HepG2 (cell line): ENCODE measurements around the gene LRRC45. TPM values are rescaled to one million over a fixed set of nuclear protein-coding genes. Genes with fewer than 3 reads are reported as not detected.

Experiments
- FOXJ3 ChIP-seq: sonication (generic); formaldehyde crosslinking; IDR thresholded peaks from 2 replicates; pipeline ENCODE4 v1.4.0; 2020; ENCODE audit warnings: missing genetic modification reagents, mild to moderate bottlenecking, borderline replicate concordance
- LCORL ChIP-seq, 2 experiments: fragments of 450-650 bp in 1 of 2; sonication (generic) in 1 of 2; formaldehyde crosslinking in 1 of 2; IDR thresholded peaks; 2 replicates each; pipeline versions ENCODE4 v1.5.0 to v1.6.1; 2017 to 2020; ENCODE audit warnings: antibody characterized with exemption in 1 of 2, missing genetic modification reagents in 1 of 2
- MLXIP ChIP-seq: sonication (generic); formaldehyde crosslinking; IDR thresholded peaks from 2 replicates; pipeline ENCODE4 v1.9.0; 2021; ENCODE audit warnings: missing genetic modification reagents, borderline replicate concordance
- MXD1 ChIP-seq: sonication (generic); formaldehyde crosslinking; IDR thresholded peaks from 2 replicates; pipeline ENCODE4 v1.4.0; 2020; ENCODE audit warnings: mild to moderate bottlenecking, missing genetic modification reagents
- NCOA1 ChIP-seq: sonication (generic); formaldehyde crosslinking; IDR thresholded peaks from 2 replicates; pipeline ENCODE4 v1.9.0; 2021; ENCODE audit warnings: missing genetic modification reagents
- NFAT5 ChIP-seq: sonication (generic); formaldehyde crosslinking; IDR thresholded peaks from 2 replicates; pipeline ENCODE4 v1.4.0; 2020; ENCODE audit warnings: missing genetic modification reagents
- TAF15 ChIP-seq: fragments of 200-400 bp; formaldehyde crosslinking; IDR thresholded peaks from one replicate; pipeline ENCODE4 v1.6.1; 2018; ENCODE audit warnings: mild to moderate bottlenecking, low read depth, low read length; ENCODE audit not compliant: poor library complexity, severe bottlenecking
- YY1 ChIP-seq: IDR thresholded peaks from 2 replicates; pipeline ENCODE4 v1.6.1; 2011; ENCODE audit warnings: low read length, low read depth, moderate library complexity, mild to moderate bottlenecking; ENCODE audit not compliant: insufficient read depth, insufficient replicate concordance
- ZBTB4 ChIP-seq: sonication (generic); formaldehyde crosslinking; IDR thresholded peaks from 2 replicates; pipeline ENCODE4 v1.4.0; 2020; ENCODE audit warnings: missing genetic modification reagents, mild to moderate bottlenecking, borderline replicate concordance
- ZBTB7B ChIP-seq: sonication (generic); formaldehyde crosslinking; IDR thresholded peaks from 2 replicates; pipeline ENCODE4 v1.4.0; 2020; ENCODE audit warnings: missing genetic modification reagents
- ZNF280D ChIP-seq: sonication (generic); formaldehyde crosslinking; IDR thresholded peaks from 2 replicates; pipeline ENCODE4 v1.5.1; 2020; ENCODE audit warnings: mild to moderate bottlenecking, missing genetic modification reagents
- polyA plus RNA-seq, 8 experiments: library from polyadenylated mRNA; depleted of rRNA in 3 of 8; stranded (reverse) in 7 of 8; unstranded in 1 of 8; fragments of >200 nt; fragmentation: Illumina TruSeq in 4 of 8; extraction: Trizol in 4 of 8; gene quantifications; 2 replicates each; pipeline versions ENCODE4 v1.2.1 to v1.2.3, GENCODE V29; 2011 to 2016; ENCODE audit warnings: low read depth in 4 of 8, missing spikeins in 1 of 8, mixed read lengths in 1 of 8; ENCODE audit not compliant: insufficient read depth in 1 of 8
- total RNA-seq, 5 experiments: library from RNA; depleted of rRNA; stranded (reverse); fragments of >200 nt; fragmentation: Illumina TruSeq; extraction: Trizol; gene quantifications; 2 replicates each; pipeline ENCODE4 v1.2.3, GENCODE V29; 2016; ENCODE audit warnings: low read depth in 1 of 5

The LRRC45 gene
- total and polyA plus RNA-seq, 2 of the 13 experiments (the other 11 are each of a cell fraction or from before 2014, with no cell fraction given): 11.6 to 48.1 TPM

- TF ChIP-seq NFAT5 (CRISPR knock-in tag) (no peak), LCORL (IDR thresholded peaks at IDR 0.05) (no peak), LCORL (CRISPR knock-in tag; IDR thresholded peaks at IDR 0.05) (peak; percentile 85; the same call in 1 of the 2 replicates), FOXJ3 (CRISPR knock-in tag) (no peak), ZBTB7B (CRISPR knock-in tag) (peak; percentile 32; the same call in 1 of the 2 replicates), TAF15 (peak; percentile 97), ZNF280D (CRISPR knock-in tag) (peak; percentile 66; the same call in 1 of the 2 replicates), ZBTB4 (no peak), NCOA1 (CRISPR knock-in tag) (peak; percentile 85; the same call in 1 of the 2 replicates), MXD1 (peak; percentile 80), YY1 (peak; percentile 85), MLXIP (CRISPR knock-in tag) (no peak)
Measured at GRCh38 chr17:82037092-82037888, 14.2 kb downstream of the LRRC45 start, which contains the start of gene DCXR (continued).
